MM.1S (cell line): Measurements from ENCODE around the gene SLC38A7.

Experiments
- DNase-seq: peaks from one replicate; pipeline ENCODE4 v3.0.0-alpha.2; 2015
- H2AFZ ChIP-seq: fragments of 300-600 bp; sonication (generic); 2 replicates; pipeline ENCODE4 v1.6.0; 2016; ENCODE audit warnings: antibody characterized with exemption, low read length
- H3F3A ChIP-seq: fragments of 300-600 bp; sonication (generic); 2 replicates; pipeline ENCODE4 v1.6.1; 2016; ENCODE audit warnings: mild to moderate bottlenecking, antibody characterized with exemption, low read length, moderate library complexity, mixed read lengths; ENCODE audit not compliant: insufficient read depth
- H3K27ac ChIP-seq: fragments of 300-600 bp; sonication (generic); 2 replicates; pipeline ENCODE4 v1.5.1; 2016; ENCODE audit warnings: mild to moderate bottlenecking, low read length
- H3K27me3 ChIP-seq: fragments of 300-600 bp; sonication (generic); replicated peaks from 2 replicates; pipeline ENCODE4 v1.6.0; 2016; ENCODE audit warnings: low read length; ENCODE audit not compliant: insufficient read depth
- H3K36me3 ChIP-seq: fragments of 300-600 bp; sonication (generic); replicated peaks from 2 replicates; pipeline ENCODE4 v1.6.1; 2016; ENCODE audit warnings: mild to moderate bottlenecking, low read length, mixed read lengths; ENCODE audit not compliant: insufficient read depth
- H3K4me1 ChIP-seq: fragments of 300-600 bp; sonication (generic); 2 replicates; pipeline ENCODE4 v1.6.1; 2016; ENCODE audit warnings: low read length, mixed read lengths
- H3K4me2 ChIP-seq: fragments of 300-600 bp; sonication (generic); 2 replicates; pipeline ENCODE4 v1.6.0; 2016; ENCODE audit warnings: low read depth, low read length
- H3K4me3 ChIP-seq: fragments of 300-600 bp; sonication (generic); 2 replicates; pipeline ENCODE4 v1.5.1; 2016; ENCODE audit warnings: low read length, mixed read lengths
- H3K79me2 ChIP-seq: fragments of 300-600 bp; sonication (generic); 2 replicates; pipeline ENCODE4 v1.6.1; 2016; ENCODE audit warnings: mixed run types, low read length, mixed read lengths
- H3K9ac ChIP-seq: fragments of 300-600 bp; sonication (generic); 2 replicates; pipeline ENCODE4 v1.6.1; 2016; ENCODE audit warnings: low read length, mixed read lengths
- H3K9me2 ChIP-seq: fragments of 300-600 bp; sonication (generic); replicated peaks from 2 replicates; pipeline ENCODE4 v1.6.1; 2016; ENCODE audit warnings: mild to moderate bottlenecking, low read length, mixed read lengths; ENCODE audit not compliant: insufficient read depth
- H3K9me3 ChIP-seq: fragments of 300-600 bp; sonication (generic); replicated peaks from 2 replicates; pipeline ENCODE4 v1.6.1; 2016; ENCODE audit warnings: mild to moderate bottlenecking, low read length, mixed read lengths; ENCODE audit not compliant: insufficient read depth
- H4K20me1 ChIP-seq: fragments of 300-600 bp; sonication (generic); 2 replicates; pipeline ENCODE4 v1.6.1; 2016; ENCODE audit warnings: mild to moderate bottlenecking, low read length, moderate library complexity, mixed read lengths; ENCODE audit not compliant: insufficient read depth
- CTCF ChIP-seq: fragments of 300-600 bp; sonication (generic); IDR thresholded peaks from 2 replicates; pipeline ENCODE4 v1.5.1; 2016; ENCODE audit warnings: antibody characterized with exemption, low read length, mixed read lengths
- EZH2 ChIP-seq: fragments of 300-600 bp; sonication (generic); optimal IDR thresholded peaks from 2 replicates; pipeline ENCODE3; 2017; ENCODE audit warnings: low read depth, mild to moderate bottlenecking, antibody characterized with exemption, low read length, mixed read lengths
- EZH2phosphoT487 ChIP-seq: fragments of 300-600 bp; sonication (generic); IDR thresholded peaks from 2 replicates; pipeline ENCODE4 v1.6.1; 2018; ENCODE audit warnings: antibody characterized with exemption, low read length

SLC38A7 gene

DNA sequence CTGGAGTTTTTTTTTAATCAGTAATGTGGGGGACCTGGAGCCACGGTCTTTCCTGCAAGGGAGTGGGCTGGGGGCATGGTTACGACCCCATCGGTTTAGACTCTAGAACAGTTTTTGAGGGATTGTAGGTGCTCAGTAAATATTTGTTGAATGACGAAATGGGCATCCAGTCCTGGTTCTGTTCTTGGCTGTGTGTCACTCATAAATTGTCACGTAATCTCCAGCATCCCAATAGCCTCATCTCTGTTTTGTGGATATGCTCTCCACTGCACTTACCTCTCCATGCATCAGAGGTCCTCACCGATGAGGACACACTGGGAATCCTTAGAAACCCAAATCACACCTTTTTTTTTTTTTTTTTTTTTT, 497 bp upstream of the SLC38A7 start:
- Histone ChIP-seq H4K20me1 (no peaks in the 10 kb centered on the region), H3K79me2 (peaks cover 6% of the 10 kb centered on the region), H3K9me2 (no peaks in the 10 kb centered on the region), H3K4me1 (peaks cover 7% of the 10 kb centered on the region; the same call in 1 of the 2 replicates), H2AFZ (peak overlapping the region; percentile 96), H3K36me3 (no peaks in the 10 kb centered on the region), H3K27me3 (no peaks in the 10 kb centered on the region), H3K27ac (no peak overlapping the region), H3F3A (no peaks in the 10 kb centered on the region), H3K9ac (no peak overlapping the region), H3K9me3 (no peaks in the 10 kb centered on the region), H3K4me2 (peak overlapping the region; percentile 79; the same call in 1 of the 2 replicates), H3K4me3 (peak overlapping the region; percentile 79)
- TF ChIP-seq EZH2phosphoT487 (no peak), EZH2 (no peak), CTCF (no peak)
- DNase-seq = no peak

DNA sequence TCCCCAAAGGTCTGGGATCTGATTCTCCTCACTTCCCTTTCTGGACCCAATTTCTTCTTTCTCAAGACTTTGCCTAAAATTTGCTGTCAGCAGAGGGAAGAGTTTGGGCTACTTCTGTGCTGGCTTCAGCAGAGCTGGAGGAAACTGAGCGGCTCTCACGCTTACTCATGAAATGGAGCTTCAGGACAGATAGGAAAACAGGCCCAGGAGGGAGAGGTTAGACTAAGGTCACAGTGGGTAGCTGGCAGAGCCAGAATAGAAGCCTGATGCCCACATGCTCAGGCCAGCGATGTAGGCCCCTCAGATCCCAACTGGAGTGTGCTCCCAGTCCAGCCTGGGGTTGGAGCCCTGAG, 593 bp downstream of the SLC38A7 start:
- Histone ChIP-seq H3K4me2 (peak overlapping the region; percentile 79), H3K9me3 (no peaks in the 10 kb centered on the region), H3F3A (no peaks in the 10 kb centered on the region), H2AFZ (peak overlapping the region; percentile 96), H3K27me3 (no peaks in the 10 kb centered on the region), H3K27ac (no peak overlapping the region), H3K9ac (peak overlapping the region; percentile 65), H3K4me3 (peak overlapping the region; percentile 79), H3K79me2 (peaks cover 6% of the 10 kb centered on the region), H3K36me3 (no peaks in the 10 kb centered on the region), H4K20me1 (no peaks in the 10 kb centered on the region), H3K4me1 (peaks cover 7% of the 10 kb centered on the region; the same call in 1 of the 2 replicates), H3K9me2 (no peaks in the 10 kb centered on the region)
- DNase-seq = no peak
- TF ChIP-seq EZH2phosphoT487 (no peak), EZH2 (no peak), CTCF (no peak)

DNA sequence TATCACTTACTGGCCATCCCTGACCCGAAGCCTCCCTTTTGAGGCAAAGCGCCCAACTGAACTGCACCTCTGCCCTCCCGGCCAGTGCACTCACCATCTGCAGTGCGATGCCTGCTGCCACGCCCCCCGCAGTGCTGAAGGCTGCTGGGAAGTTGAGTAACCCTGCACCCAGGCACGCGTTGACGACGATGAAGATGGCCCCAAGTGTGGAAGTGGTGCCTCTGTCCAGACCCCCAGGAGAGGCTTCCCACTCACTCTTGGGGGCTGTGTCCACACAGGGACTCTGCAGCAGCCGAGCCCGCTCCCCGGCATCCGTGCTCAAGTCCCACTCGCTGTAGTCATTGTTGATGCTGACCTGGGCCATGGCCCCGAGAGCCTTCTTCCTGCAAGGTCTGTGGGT, 4.8 kb downstream of the SLC38A7 start:
- no peaks in the 10 kb centered on the region for H3K9me2 ChIP-seq
- H2AFZ ChIP-seq = no peak overlapping the region
- no peaks in the 10 kb centered on the region for H4K20me1 ChIP-seq
- DNase-seq = no peak
- H3F3A ChIP-seq = no peaks in the 10 kb centered on the region
- no peak overlapping the region for H3K4me3 ChIP-seq
- TF ChIP-seq EZH2phosphoT487 = no peak
- TF ChIP-seq CTCF = no peak
- TF ChIP-seq EZH2 = no peak
- no peak overlapping the region for H3K4me2 ChIP-seq
- H3K9me3 ChIP-seq = no peaks in the 10 kb centered on the region
- H3K4me1 ChIP-seq = peaks cover 7% of the 10 kb centered on the region; the same call in 1 of the 2 replicates
- H3K79me2 ChIP-seq = peaks cover 6% of the 10 kb centered on the region
- no peak overlapping the region for H3K27ac ChIP-seq
- H3K36me3 ChIP-seq = no peaks in the 10 kb centered on the region
- no peaks in the 10 kb centered on the region for H3K27me3 ChIP-seq
- no peak overlapping the region for H3K9ac ChIP-seq
